ENCODE data around the gene PLPP7. TPM values are rescaled to one million over a fixed set of nuclear protein-coding genes. Genes with fewer than 3 reads are reported as not detected.
"Not testable (repeated sequence)": the region's sequence is repeated elsewhere in the genome, so short reads cannot be mapped to it uniquely, and the experiment has no call there.

PLPP7 gene
- total RNA-seq, 4 donors from 2014 or later = 3.8 to 14.0 (median 6.5) TPM

GRCh38 chr9:131260751-131261452 is 28.6 kb upstream of the PLPP7 start:
- TF ChIP-seq CTCF (IDR thresholded peaks at IDR 0.05) = no peak
- ATAC-seq (ENCODE audit: low FRiP score) (no peak), DNase-seq (ENCODE audit: low spot score) (no peak)

- DNase-seq (ENCODE audit: low spot score) = no peak
- TF ChIP-seq CTCF (IDR thresholded peaks at IDR 0.05) = no peak
- no peak for ATAC-seq (ENCODE audit: low FRiP score)
Observed at GRCh38 chr9:131262327-131263032, 27.0 kb upstream of the PLPP7 start.

DNA sequence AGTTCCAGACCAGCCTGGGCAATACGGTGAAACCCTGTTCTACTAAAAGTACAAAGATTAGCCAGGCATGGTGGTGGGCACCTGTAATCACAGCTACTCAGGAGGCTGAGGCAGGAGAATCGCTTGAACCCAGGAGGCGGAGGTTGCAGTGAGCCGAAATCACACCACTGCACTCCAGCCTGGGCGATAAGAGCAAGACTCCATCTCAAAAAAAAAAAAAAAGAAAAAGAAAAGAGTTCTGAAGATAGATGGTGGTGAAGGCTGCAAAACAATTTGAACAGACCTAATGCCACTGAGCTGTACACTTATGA is 26.5 kb upstream of the PLPP7 start:
- not testable (repeated sequence) for DNase-seq (ENCODE audit: low spot score); ATAC-seq (ENCODE audit: low FRiP score)

- no peak for TF ChIP-seq CTCF (IDR thresholded peaks at IDR 0.05)
- DNase-seq (ENCODE audit: low spot score) (no peak), ATAC-seq (ENCODE audit: low FRiP score) (no peak)
Observed at GRCh38 chr9:131263701-131264100, 25.8 kb upstream of the PLPP7 start.

DNA sequence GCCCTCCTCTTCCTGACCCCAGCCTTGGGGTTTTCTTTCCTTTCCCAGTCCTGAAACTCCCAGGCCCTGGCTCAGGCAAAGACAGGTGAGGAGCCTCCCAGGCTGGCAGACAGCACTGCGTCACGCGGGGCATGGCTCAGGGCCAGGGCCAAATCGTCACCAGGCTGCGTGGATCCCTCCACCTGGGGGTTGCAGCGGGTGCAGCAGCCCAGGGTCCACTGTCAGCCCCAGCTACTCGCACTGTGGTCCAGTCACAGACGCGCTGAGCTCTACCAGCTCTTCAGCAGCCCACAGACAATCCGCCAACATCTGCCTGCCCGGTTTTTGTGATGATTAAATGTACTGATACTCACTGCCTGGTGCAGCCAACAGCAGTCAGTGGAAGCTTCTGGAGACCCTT is 25.3 kb upstream of the PLPP7 start:
- DNase-seq (ENCODE audit: low spot score) (no peak), ATAC-seq (ENCODE audit: low FRiP score) (no peak)
- no peak for TF ChIP-seq CTCF (IDR thresholded peaks at IDR 0.05)

GRCh38 chr9:131266266-131267229 is 23.0 kb upstream of the PLPP7 start:
- TF ChIP-seq CTCF (IDR thresholded peaks at IDR 0.05) = no peak
- no peak for DNase-seq (ENCODE audit: low spot score)
- ATAC-seq (ENCODE audit: low FRiP score) = no peak

Data from omental fat pad (tissue), 4 donors.